AG09309 (cell line): Measurements from ENCODE around the gene CEP112.
A peak's percentile ranks its signal among the peaks of the same experiment; 100 is the strongest.
"Not testable (repeated sequence)": the region's sequence is repeated elsewhere in the genome, so short reads cannot be mapped to it uniquely, and the experiment has no call there.

Experiments used
- DNase-seq: peaks from one replicate; pipeline ENCODE4 v3.0.0-alpha.2; 2010; ENCODE audit warnings: low read depth
- H3K4me3 ChIP-seq: 2 replicates; pipeline ENCODE4 v1.5.1; 2011; ENCODE audit warnings: mild to moderate bottlenecking, low read depth, low read length, moderate library complexity; ENCODE audit not compliant: control insufficient read depth
- CTCF ChIP-seq: IDR thresholded peaks from 2 replicates; pipeline ENCODE4 v1.5.1; 2011; ENCODE audit warnings: mild to moderate bottlenecking, low read depth, low read length, inconsistent platforms; ENCODE audit not compliant: insufficient read depth, control insufficient read depth; ENCODE audit errors: missing control alignments

Gene CEP112

GRCh38 chr17:65794572-65794971 lies 397.4 kb downstream of the CEP112 start:
- no peak for DNase-seq
- no peak overlapping the region for H3K4me3 ChIP-seq
- peak; percentile 53 for TF ChIP-seq CTCF

DNA sequence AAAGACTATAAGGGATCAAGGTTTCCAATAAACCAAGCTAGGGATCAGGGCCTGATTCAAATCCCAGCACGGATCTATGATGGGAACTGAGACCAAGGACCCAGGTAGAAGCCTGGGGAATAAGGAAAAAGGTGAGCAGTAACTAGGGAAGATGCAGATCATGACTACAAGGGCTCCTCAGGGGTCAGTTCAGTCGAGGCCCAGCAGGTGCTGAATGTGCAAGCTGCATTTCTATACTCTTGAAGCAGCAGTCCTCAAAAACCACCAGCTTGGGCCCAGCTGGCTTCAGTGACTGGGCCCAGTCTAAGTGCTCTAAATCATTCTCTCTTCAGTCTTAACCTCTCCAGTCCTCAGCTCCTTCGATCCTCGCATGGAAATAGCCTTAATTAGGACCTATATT lies 401.7 kb downstream of the CEP112 start:
- DNase-seq, result no peak
- TF ChIP-seq CTCF, result no peak
- no peak overlapping the region for H3K4me3 ChIP-seq

DNA sequence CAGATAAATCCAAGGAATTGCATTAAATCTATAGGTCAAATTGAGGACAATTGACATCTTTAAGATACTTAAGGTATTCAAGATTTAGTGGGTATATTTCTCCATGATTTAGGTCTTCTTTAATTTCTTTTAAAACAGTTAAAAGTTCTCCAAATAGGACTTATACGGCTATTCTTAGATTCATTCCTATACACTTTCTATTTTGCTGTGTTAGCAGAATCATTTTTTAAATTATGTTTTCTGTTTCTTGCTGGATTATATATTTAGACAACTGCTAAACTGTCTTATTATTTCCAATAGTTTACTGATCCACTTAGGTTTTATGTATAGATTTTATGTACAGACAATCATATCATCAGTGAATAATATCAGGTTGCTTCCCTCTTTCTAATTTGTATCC lies 404.4 kb downstream of the CEP112 start:
- DNase-seq, result no peak
- TF ChIP-seq CTCF, result no peak
- H3K4me3 ChIP-seq, result no peak overlapping the region

DNA sequence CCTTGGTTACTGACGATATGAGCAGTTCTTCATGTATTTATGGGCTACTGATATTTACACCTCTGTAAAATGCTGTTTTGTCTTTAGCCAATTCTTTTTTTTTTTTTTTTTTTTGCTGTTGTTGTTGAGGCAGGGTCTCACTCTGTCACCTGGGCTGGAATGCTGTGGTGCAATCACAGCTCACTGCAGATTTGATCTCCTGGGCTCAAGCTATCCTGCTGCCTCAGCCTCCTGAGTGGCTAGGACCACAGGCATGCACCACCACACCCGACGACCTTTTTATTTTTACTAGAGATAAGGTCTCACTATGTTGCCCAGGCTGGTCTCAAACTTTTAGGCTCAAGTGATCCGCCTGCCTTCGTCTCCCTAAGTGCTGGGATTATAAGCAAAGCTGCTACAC lies 405.5 kb downstream of the CEP112 start:
- TF ChIP-seq CTCF, result no peak
- no peak for DNase-seq
- no peak overlapping the region for H3K4me3 ChIP-seq

GRCh38 chr17:65785109-65785508 lies 406.8 kb downstream of the CEP112 start:
- DNase-seq, result peak; percentile 89
- no peak for TF ChIP-seq CTCF
- no peak overlapping the region for H3K4me3 ChIP-seq

DNA sequence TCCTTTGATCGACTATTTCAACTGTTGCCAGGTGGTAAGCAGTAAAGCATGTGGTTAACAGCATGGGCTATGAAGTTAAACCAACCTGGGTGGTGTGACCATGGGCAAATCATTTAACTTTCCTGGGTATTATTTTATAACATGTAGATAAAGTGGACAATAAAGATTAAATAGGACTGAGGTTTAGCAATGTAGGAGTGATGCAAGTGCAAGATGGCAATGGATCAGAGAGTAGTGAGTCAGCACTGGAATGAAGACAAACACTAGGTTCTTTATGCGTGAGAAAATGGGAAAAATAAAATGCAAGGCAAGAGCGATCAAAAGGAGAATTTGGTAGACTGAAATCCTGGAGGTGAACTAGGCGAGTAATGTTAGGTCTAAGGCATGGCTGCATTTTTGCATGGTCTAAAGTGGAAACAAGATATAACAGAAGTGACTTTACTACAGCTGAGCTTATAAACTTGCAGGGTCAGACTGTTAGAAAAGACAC lies 408.0 kb downstream of the CEP112 start:
- DNase-seq, result peak; percentile 82
- no peak overlapping the region for H3K4me3 ChIP-seq
- TF ChIP-seq CTCF, result no peak

DNA sequence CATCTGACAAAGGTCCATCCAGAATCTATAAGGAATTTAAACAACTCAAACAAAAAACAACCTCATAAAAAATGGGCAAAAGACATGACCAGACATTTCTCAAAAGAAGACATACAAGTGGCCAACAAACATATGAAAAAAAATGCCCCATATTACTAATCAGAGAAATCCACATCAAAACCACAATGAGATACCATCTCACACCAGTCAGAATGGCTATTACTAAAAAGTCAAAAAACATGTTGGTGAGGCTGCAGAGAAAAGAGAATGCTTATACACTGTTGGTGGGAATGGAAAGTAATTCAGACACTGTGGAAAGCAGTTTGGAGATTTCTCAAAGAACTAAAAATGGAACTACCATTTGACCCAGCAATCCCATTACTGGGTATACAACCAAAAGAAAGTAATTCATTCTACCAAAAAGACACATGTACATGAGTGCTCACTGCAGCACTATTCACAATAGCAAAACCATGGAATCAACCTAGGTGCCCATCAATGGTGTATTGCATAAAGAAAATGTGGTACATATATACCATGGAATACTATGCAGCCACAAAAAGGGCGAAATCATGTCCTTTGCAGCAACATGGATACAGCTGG lies 409.7 kb downstream of the CEP112 start:
- H3K4me3 ChIP-seq, DNase-seq: not testable (repeated sequence)
